Hepatocyte (in vitro differentiated cells): ENCODE data around the gene FXR2.

Experiments used
- CTCF ChIP-seq: fragments of 200-600 bp; sonication (generic); IDR thresholded peaks from 2 replicates; pipeline ENCODE4 v1.5.1; 2016; ENCODE audit warnings: antibody characterized with exemption, mild to moderate bottlenecking; ENCODE audit not compliant: poor library complexity
- EZH2 ChIP-seq: fragments of 200-600 bp; sonication (generic); IDR thresholded peaks from 2 replicates; pipeline ENCODE4 v1.6.1; 2016; ENCODE audit warnings: antibody characterized with exemption, mild to moderate bottlenecking, borderline replicate concordance

GRCh38 chr17:7579001-7579833 lies 35.5 kb downstream of the FXR2 start, which contains the start of gene CD68:
- TF ChIP-seq CTCF (no peak), EZH2 (no peak)
